HL-60 (cell line): ENCODE data around the gene BMP8B.
A peak's percentile ranks its signal among the peaks of the same experiment; 100 is the strongest.
"Not testable (repeated sequence)": the region's sequence is repeated elsewhere in the genome, so short reads cannot be mapped to it uniquely, and the experiment has no call there.

Experiments
- DNase-seq, 2 experiments: peaks; one replicate each; pipeline ENCODE4 v3.0.0-alpha.2; 2010 to 2020; ENCODE audit warnings: low read depth in 1 of 2, low spot score in 1 of 2
- H3K27ac ChIP-seq: fragments of 250-450 bp; sonication (Bioruptor Pico); replicated peaks from 2 replicates; pipeline ENCODE4 v1.5.1; 2020; ENCODE audit warnings: mild to moderate bottlenecking, moderate library complexity
- H3K27me3 ChIP-seq: fragments of 250-450 bp; sonication (Bioruptor Pico); 2 replicates; pipeline ENCODE4 v1.5.1; 2021; ENCODE audit warnings: mild to moderate bottlenecking, moderate library complexity; ENCODE audit not compliant: insufficient read depth, poor library complexity, severe bottlenecking
- H3K4me3 ChIP-seq: replicated peaks from 2 replicates; pipeline ENCODE4 v1.5.1; 2011; ENCODE audit warnings: mild to moderate bottlenecking, control low read depth, low read length; ENCODE audit not compliant: insufficient read depth
- CTCF ChIP-seq: IDR thresholded peaks from one replicate; pipeline ENCODE4 v1.5.1; 2011; ENCODE audit warnings: low read length, control low read depth, inconsistent platforms; ENCODE audit not compliant: insufficient read depth
- GABPA ChIP-seq: IDR thresholded peaks from 2 replicates; pipeline ENCODE4 v1.6.1; 2012; ENCODE audit warnings: low read depth
- POLR2AphosphoS5 ChIP-seq: IDR thresholded peaks from 2 replicates; pipeline ENCODE4 v1.6.1; 2012; ENCODE audit warnings: low read depth
- REST ChIP-seq: IDR thresholded peaks from 2 replicates; pipeline ENCODE4 v1.6.1; 2012; ENCODE audit warnings: low read depth; ENCODE audit not compliant: insufficient replicate concordance
- SPI1 ChIP-seq: IDR thresholded peaks from 2 replicates; pipeline ENCODE4 v1.6.1; 2012; ENCODE audit warnings: low read depth, mild to moderate bottlenecking, borderline replicate concordance

BMP8B gene

GRCh38 chr1:39826583-39826982 is 37.9 kb upstream of the BMP8B start:
- Histone ChIP-seq H3K27ac (no peak overlapping the region), H3K27me3 (no peaks in the 10 kb centered on the region), H3K4me3 (no peak overlapping the region)
- TF ChIP-seq SPI1 (no peak), POLR2AphosphoS5 (no peak), CTCF (no peak), REST (no peak), GABPA (no peak)
- no peak for DNase-seq

GRCh38 chr1:39825432-39825941 is 36.8 kb upstream of the BMP8B start:
- no peak overlapping the region for H3K4me3 ChIP-seq
- DNase-seq, result peak in 1 of 2 experiments; percentile 25
- TF ChIP-seq REST, result no peak
- TF ChIP-seq SPI1, result peak; percentile 58; the same call in 1 of the 2 replicates

DNA sequence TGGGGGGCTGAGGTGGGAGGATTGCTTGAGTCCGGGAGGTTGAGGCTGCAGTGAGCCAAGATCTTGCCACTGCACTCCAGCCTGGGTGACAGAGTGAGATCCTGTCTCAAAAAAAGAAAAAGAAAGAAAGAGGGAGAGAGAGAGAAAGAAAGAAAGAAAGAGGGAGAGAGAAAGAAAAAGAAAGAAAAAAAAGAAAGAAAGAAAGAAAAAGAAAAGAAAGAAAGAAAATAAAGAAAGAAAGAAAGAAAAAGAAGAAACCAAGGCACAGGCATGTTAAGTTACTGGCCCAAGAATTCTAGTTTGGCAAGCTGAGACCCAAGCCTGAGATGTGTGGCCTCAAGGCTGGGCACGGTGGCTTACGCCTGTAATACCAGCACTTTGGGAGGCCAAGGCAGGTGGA is 34.8 kb upstream of the BMP8B start:
- H3K27ac ChIP-seq, DNase-seq, H3K27me3 ChIP-seq, H3K4me3 ChIP-seq: not testable (repeated sequence)

More at GRCh38 chr1:39825432-39825941, 36.8 kb upstream of the BMP8B start:
- Histone ChIP-seq H3K27me3 (no peaks in the 10 kb centered on the region), H3K27ac (no peak overlapping the region)

DNA sequence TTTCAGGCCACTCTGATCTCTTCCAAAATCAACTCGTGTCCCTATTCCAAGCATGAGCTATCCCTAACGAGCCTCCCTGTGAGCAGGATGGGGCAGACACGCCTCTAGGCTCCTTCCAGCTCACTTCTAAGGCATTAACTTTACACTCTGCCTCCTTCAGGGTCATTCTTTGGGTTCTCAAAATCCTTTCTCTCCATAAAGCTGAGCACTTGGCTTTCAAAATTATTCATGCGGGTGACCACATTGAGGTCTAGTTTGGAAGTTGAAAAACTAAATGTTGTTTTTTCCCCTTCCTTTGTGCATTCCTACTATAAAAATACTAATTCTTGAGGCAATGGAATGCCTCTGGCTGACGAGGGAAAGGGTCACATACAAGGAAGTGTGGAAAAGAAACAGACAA is 33.5 kb upstream of the BMP8B start:
- no peaks in the 10 kb centered on the region for H3K27me3 ChIP-seq
- DNase-seq, result no peak
- no peak overlapping the region for H3K4me3 ChIP-seq
- H3K27ac ChIP-seq, result no peak overlapping the region
- TF ChIP-seq SPI1, result no peak
- TF ChIP-seq CTCF, result no peak
- no peak for TF ChIP-seq POLR2AphosphoS5
- no peak for TF ChIP-seq REST
- no peak for TF ChIP-seq GABPA
